HG02759 (cell line): Measurements from ENCODE around the gene THRSP.
"Not testable (repeated sequence)": the region's sequence is repeated elsewhere in the genome, so short reads cannot be mapped to it uniquely, and the experiment has no call there.

Experiments
- ATAC-seq: cut with Tn5 transposase; IDR thresholded peaks from one replicate; pipeline ENCODE4 v1.9.1; 2021; ENCODE audit warnings: mild to moderate bottlenecking, moderate library complexity; ENCODE audit not compliant: unreplicated experiment

Gene THRSP, protein sequence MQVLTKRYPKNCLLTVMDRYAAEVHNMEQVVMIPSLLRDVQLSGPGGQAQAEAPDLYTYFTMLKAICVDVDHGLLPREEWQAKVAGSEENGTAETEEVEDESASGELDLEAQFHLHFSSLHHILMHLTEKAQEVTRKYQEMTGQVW

DNA sequence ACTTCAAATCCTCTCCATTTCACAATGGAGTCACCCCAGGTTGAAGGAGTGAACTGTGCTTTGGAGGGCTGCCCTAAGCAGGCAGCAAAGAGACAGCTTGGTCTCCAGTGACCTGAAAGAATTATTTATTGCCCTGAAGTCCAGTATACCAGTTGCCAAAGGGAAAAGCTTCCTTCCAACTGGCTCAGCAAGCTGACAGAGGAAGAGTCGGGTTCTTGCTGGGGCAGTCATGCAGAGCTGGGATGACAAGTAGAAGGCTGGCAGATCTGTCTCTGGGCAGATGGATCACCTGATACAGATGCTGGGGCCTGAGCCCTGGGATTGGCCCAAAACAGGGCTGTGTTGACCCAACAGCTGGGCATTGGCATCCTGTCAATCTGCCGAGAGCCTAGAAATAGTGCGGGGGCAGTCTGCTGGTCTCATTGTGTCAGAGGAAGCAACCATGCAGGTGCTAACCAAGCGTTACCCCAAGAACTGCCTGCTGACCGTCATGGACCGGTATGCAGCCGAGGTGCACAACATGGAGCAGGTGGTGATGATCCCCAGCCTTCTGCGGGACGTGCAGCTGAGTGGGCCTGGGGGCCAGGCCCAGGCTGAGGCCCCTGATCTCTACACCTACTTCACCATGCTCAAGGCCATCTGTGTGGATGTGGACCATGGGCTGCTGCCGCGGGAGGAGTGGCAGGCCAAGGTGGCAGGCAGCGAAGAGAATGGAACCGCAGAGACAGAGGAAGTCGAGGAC is at the start of gene THRSP:
Gene THRSP (plus strand): TSS at position 422 of the 742 bp plus-strand sequence. CDS start 21 bp downstream, at position 443.
- ATAC-seq, result no peak

DNA sequence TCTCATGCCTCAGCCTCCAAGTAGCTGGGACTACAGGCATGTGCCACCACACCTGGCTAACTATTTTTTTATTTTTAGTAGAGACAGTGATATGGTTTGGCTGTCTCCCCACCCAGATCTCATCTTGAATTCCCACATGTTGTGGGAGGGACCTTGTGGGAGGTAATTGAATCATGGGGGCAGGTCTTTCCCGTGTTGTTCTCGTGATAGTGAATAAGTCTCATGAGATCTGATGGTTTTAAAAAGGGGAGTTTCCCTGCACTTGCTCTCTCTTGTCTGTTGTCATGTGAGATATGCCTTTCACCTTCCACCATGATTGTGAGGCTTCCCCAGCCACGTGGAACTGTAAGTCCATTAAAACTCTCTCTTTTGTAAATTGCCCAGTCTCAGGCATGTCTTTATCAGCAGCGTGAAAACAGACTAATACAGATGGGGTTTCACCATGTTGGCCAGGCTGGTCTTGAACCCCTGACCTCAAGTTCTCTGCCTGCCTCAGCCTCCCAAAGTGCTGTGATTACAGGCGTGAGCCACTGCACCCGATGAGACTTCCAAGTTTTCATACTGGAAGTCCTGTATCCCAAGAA is 48.6 kb upstream of the THRSP start:
- ATAC-seq, result not testable (repeated sequence)

DNA sequence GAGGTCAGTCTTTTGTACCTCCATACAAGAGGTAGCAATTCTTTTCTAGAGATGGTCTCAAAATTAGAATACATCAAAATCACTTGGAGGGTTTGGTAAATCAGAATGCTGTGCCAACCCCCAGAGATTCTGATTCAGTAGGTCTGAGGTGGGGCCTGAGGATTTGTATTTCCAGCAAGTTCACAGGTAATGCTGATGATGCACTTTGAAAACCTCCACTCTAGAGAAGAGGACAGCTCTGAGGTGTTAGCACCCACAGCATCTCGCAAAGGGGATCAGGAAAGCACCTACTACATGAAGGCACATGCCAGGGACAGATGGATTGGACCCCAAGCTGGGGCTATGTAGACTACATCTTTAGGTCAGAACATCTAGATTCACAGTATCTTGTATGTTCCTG is 47.8 kb upstream of the THRSP start:
- no peak for ATAC-seq

DNA sequence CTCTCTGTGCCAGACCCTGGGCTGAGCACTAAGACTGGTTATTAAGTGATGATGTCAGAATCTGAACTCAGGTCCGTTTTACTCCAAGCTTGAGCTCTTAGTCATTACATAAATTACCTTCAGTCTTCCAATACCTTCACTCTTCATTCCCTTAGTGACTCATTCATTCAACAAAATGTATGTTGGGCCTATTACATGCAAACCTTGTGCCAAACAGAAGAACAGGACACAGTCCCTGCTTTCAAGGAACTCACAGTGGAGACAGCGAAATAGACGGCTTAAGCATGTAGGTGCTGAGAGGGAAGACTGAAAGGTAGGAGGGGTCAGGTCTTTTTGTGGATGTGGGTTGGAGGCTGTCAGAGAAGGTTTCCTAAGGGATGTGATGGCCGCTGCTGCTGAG is 43.9 kb upstream of the THRSP start:
- ATAC-seq, result no peak

DNA sequence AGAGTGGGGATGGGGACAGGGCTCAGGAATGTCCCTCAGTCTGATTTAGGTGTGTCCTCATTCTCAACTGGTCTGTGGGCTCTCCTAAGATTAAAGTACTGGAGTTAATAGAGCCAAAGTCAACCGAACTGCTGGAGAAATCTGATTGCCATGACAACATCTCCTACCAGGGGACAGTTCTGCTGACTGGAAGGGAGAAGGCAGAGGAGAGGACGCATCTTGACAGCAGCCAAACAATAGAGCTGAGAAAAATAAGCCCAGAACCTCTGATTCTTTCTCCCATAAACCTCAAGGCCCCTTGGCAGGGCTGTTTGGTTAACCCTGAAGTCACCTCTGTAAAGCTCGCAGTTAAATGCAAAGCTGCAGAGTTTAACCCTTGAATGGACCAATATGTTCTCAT is 43.4 kb upstream of the THRSP start:
- no peak for ATAC-seq

DNA sequence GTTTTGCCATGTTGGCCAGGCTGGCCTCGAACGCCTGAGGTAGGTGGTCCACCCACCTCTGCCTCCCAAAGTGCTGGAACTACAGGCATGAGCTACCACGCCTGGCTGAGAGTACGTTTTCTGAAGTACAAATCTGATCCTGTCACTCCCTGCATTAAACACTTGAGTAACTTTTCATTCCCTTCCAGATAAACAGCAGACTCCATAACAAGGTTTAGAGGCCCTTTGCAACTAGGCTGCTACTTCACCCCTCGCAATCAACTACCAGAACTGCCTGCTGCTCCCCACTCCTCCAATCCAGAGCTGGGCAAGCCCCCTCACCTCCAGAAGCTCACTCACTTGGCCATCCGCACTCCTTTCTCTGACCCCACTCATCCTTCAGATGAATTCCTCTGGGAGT is 42.0 kb upstream of the THRSP start:
- ATAC-seq, result no peak

DNA sequence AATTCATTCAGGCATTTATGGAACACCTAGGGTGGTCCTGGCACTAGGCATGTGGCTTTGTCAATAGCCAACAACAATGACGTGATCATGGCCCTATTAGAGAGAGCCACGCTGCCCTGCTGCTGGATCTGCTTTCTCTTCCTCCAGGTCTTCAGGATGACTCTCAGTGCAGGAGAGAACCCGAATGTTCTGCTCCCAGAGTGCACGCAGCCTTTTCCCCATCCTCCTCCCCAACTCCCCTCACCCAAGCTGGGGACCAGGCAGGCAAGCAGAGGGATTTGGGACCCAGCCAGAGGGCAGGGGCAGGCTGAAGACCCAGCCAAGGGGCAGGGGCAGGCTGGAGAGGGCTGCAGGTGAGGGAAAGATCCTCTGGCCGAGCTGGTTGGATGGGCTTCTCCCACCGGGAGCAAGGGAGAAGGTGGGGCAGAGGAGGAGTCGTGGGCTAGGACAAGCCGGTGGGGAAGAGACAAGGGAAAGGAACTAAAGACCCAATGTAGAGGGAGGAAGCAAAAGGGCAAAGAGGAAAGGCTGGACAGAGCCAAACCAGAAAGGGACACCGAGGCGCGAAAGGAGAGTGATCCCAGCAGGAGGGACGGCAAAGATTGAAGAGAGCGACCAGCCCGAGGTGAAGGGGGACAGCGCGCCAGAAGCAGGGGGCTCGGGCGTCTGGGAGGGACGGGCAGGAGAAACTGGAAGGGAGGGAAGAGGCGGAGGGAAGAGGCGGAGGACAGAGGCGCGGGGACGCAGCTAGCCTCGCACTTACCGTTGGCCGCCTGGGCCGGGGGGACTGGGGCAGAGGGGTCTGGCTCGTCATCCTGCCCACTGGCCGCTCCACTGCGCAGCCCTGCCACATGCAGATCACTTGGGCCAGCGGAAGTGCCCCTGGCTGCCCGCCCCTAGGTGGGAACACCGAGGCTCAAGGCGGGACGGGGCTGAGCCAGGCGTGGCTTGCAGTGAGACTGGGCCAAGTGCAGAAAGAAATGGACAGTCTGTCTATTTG is 41.0 kb upstream of the THRSP start, which contains the start of gene KCTD14:
Gene KCTD14 (minus strand): TSS at position 880 of the 1,000 bp plus-strand sequence. CDS start 27 bp downstream, at position 853.
- ATAC-seq, result no peak

DNA sequence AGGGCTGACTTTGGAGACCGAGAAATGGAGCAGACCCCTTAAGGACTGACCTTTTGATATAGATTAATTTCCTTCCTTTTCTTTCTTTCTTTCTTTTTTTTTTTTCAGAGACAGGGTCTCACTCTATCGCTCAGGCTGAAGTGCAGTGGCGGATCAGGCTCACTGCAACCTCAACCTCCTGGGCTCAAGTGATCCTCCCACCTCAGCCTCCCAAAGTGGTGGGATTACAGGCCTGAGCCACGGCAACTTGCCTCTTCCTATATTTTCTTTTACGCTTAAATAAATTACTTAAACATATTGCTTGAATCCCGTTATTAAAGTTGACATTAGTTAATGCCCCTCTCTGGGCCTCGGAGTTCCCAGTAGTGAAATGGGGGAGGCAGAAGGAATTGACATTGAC is 40.2 kb upstream of the THRSP start:
- ATAC-seq, result no peak

DNA sequence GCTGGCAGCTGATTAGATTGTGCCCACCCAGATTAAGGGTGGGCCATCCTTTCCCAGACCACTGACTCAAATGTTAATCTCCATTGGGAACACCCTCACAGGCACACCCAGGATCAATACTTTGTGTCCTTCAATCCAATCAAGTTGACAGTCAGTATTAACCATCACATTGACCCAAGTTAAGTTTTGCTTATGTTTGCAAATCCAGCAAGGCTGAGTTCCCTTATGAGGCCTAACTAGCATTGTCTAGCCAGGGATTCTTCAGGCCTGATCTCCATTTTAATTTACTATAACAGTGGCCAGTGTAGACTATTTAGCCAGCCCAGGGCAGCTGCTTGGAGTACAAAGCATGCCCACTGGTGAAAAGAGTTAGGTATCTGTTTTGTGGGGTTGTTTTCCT is 38.3 kb upstream of the THRSP start:
- ATAC-seq, result no peak

DNA sequence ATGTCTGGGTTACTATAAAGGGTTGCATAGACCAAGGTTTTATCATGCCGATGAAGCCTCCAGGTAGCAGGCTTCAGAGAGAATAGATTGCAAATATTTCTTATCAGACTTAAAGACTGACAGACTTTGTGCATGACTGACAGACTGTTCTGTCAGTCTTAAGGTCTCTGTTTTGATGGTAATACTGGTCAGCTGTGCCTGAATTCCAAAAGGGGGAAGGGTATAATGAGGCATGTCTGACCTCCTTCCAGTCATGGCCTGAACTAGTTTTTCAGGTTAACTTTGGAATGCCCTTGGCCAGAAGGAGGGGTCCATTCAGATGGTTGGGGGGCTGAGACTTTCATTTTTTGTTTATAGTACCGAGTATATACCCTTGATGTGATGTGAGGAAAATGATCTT is 35.9 kb upstream of the THRSP start:
- ATAC-seq, result no peak

DNA sequence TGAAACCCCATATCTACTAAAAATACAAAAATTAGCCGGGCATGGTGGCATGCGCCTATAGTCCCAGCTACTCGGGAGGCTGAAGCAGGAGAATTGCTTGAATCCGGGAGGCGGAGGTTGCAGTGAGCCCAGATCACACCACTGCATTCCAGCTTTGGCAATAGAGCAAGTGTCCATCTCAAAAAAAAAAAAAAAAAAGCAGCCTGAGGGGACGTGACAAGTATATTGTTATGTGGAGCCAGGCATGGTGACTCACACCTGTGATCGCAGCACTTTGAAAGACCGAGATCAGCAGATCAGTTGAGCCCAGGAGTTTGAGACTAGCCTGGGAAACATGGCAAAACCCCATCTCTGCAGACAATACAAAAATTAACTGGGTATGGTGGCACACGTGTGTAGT is 35.2 kb upstream of the THRSP start:
- ATAC-seq, result not testable (repeated sequence)

DNA sequence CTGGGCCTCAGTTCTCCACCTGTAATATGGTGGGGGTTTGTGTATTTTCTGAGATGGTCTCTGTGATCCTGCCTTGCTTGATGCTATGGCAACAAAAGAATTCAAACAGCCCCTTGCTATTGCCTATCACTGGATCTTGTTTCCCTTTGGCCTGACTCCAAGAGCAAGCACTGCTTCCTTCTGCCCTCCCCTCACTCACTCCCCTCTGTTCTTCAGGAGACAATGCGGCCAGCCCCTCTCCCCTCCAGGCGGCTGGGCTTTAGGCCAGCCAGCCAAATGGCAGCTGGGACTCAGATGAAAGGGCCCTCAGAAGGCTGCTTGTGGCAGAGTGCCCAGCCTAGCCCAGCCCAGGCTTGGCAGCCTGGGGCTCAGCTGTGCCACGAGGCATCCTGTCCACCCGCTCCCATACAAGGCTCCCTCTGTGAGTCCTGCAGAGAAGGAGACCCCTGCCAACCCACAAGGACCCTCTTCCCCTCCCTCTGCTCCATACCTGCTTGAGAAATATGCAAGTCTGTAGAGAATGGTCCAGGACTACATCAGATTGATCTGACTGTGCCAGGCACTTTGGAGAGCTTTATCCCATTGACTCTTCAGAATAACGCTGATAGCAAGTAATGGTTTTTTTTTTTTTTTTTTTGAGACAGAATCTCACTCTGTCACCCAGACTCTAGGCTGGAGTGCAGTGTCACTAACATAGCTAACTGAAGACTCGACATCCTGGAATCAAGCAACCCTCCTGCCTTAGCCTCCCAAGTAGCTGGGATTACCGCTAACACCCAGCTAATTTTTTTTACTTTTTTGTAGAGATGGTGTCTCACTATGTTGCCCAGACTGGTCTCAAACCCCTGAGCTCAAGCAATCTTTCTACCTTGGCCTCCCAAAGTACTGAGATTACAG is 33.0 kb upstream of the THRSP start:
- no peak for ATAC-seq

DNA sequence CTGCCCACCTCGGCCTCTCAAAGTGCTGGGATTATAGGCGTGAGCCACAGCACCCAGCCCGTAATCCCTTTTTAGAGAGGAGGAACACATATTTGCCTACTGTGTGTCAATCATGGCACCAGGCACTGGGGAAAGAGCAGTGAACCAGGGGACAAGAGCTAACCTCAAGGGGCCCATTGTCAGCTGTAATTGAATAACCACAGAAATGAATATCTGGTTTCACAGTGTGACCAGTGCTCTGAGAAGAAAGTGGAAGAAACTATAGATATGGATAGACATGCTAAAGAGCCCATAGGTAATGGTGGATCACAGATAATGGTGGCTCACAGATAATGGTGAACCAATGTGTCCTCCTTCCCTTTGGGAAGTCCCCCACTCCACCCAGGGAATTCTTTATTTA is 32.0 kb upstream of the THRSP start:
- peak; percentile 81 for ATAC-seq

DNA sequence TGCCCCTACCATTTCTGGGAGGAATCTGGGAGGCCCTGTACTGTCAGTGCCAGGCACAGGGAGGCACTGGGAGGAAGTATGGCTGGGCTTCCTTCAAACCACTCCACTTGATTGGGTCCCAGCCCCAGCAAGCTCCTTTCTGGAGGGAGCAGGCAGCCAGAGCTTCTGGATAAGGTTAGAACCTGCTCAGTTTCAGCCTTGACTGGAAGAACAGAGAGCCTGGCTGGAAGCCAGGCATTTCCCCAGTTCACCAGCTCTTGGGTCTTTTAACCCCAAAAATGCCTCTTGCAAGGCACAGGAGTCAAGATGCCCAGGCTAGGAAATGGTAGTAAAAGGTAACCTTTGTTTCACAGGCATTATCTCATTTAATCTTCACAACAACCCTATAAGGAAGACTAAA is 31.6 kb upstream of the THRSP start:
- ATAC-seq, result peak; percentile 22

DNA sequence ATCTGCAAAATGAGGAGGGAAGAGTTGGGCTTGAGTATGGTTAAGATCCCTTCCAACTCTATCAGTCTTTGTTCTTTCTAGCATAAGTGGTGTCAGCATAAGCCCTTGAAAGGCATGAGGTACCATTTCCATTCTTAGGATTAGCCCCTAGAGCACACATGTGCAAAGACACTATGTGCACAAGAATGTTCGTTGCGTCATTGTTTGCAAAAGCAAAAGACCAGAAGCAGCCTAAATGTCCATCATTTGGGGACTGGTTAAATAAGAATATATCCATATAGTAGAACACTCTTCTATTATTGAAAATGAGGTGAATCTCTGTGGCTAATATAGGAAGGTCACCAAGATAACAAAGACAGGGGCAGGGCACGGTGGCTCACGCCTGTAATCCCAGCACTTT is 30.6 kb upstream of the THRSP start:
- no peak for ATAC-seq

DNA sequence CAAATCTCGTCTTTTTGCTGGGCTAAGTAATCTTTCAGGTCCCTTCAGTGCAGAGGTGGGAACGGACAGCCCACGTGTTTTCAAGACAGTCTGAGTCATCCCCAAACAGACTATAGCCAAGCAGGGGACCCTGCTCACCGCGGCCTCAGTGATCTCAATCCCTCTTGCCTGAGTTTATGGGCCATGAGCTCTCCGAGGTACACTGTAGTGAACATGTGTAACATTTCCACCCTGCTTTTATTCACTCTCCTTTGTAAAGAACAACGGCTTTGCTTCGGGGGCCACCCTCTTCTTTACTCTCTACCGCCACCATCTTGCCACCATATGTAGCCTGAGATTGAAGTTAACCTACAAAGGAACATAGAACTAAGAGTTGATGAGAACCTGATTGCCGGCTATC is 29.0 kb upstream of the THRSP start:
- no peak for ATAC-seq

DNA sequence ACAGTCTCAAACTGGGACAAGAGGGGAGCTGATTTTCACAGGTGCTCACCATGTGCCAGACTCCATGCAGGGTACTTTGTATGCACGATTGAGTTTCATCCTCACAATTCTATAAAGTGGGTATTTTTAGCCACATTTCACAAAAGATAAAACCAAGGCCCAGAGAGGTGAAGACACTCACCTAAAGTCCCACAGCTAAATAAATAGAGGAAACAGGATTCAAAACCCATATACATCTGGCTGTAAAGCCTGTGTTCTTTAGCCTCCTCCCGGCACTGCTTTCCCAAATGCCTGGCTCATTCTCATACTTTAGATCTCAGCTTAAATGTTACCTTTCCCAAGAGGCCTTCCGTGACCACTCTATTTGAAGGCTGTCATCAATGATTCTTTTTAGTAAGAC is 27.3 kb upstream of the THRSP start:
- ATAC-seq, result no peak

DNA sequence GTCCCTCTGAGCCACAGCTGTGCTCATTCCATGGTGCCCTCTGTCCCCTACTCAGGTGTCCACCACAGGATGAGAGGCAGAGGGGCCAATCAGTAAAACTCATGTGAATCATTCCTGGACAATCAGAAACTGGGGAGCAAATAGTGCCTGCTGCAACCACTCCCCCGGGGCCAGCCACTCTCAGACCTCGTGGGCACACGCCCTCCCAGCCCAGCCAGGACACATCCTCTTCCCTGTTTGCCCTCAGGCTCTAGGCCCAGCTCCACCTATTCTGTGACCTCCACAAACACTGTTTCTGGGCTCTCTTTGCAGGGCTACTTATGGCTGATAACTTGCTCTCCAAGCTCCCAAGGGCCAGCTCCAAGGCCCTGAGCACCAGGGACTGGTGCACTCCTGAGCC is 26.6 kb upstream of the THRSP start:
- ATAC-seq, result no peak

DNA sequence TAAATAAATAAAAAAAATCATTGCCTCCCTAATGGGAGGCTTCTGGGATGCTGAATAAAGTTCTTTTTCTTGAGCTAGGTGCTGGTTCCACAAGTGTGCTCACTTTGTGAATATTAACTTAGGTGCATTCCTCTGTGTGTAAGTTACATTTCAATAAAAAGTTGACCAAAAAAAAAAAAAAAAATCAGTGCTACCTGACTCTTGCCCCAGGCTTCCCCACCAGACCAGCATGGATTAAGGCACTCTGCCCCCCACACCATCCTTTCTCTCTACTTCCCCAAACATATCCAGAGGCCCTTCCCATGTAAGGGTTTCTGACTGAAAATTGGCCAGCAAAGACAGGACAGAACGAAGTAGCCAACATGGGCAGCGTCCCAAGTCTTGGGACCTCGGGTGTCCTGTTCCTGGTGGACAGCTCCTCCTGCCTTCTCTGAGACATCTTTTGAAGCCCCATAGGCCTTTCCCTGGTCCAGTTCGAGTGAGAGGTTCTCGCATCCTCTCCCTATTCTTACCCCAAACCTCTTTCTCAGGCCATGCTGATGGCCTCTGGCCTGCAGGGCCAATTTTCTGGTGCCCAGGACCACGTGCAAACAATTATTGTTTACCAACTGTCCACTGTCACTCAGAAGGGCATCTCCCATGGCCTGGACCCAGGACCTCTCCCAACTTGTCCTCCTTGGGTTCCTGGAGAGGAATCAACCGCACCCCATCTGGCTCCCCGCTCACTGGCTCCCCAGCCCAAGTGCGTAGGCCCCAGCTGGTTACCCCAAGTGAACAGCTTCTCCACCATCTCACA is 25.6 kb upstream of the THRSP start:
- no peak for ATAC-seq
